Mucosa of stomach (tissue), 1 donor: Measurements from ENCODE around the gene KRTAP2-4.
"Not testable (repeated sequence)": the region's sequence is repeated elsewhere in the genome, so short reads cannot be mapped to it uniquely, and the experiment has no call there.

Experiments used
- H3K27me3 ChIP-seq: one replicate; pipeline ENCODE4 v1.7.0; 2013; ENCODE audit warnings: mild to moderate bottlenecking, low read length; ENCODE audit not compliant: control insufficient read depth, insufficient read depth
- H3K36me3 ChIP-seq: one replicate; pipeline ENCODE4 v1.7.0; 2013; ENCODE audit warnings: low read length; ENCODE audit not compliant: control insufficient read depth, insufficient read depth
- H3K4me1 ChIP-seq: one replicate; pipeline ENCODE4 v1.7.0; 2013; ENCODE audit warnings: mild to moderate bottlenecking, low read length; ENCODE audit not compliant: control insufficient read depth, insufficient read depth
- H3K4me3 ChIP-seq: one replicate; pipeline ENCODE4 v1.7.0; 2013; ENCODE audit warnings: low read length
- H3K9ac ChIP-seq: one replicate; pipeline ENCODE4 v1.7.0; 2013; ENCODE audit warnings: mild to moderate bottlenecking, low read length, moderate library complexity
- H3K9me3 ChIP-seq: one replicate; pipeline ENCODE4 v1.7.0; 2013; ENCODE audit warnings: mild to moderate bottlenecking, low read length, moderate library complexity; ENCODE audit not compliant: control insufficient read depth
- donor health status: Pancreatic carcinoma.

KRTAP2-4 gene

DNA sequence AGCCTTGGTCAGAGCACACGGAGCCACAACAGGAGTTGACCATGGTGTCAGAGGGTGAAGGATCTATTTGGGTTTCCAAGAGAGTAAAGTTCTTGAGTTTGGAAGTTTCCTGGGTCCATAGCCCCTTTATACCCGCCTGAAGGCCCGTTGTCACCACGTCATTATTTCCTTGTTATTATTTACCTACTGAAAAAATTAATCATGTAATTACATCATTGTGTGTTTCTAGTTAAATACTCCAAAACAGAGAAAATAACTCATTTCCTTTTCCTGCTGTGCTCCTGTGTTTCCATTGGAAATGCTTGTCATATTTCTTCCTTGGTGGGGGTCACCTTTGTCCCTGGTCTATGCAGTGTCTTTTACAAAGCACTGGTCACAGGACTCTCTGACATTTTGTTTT lies 32.4 kb upstream of the KRTAP2-4 start, which contains the start of gene KRTAP4-8:
KRTAP4-8 (minus strand) TSS at position 101 of the 400 bp plus-strand sequence; CDS start at position 43, 58 bp downstream.
- Histone ChIP-seq H3K9ac (no peak within 1 kb of the TSS), H3K4me1 (no peaks in the 10 kb centered on the region), H3K36me3 (no peaks in the 10 kb centered on the region), H3K27me3 (no peaks in the 10 kb centered on the region), H3K4me3 (no peak within 1 kb of the TSS), H3K9me3 (no peaks in the 10 kb centered on the region)

DNA sequence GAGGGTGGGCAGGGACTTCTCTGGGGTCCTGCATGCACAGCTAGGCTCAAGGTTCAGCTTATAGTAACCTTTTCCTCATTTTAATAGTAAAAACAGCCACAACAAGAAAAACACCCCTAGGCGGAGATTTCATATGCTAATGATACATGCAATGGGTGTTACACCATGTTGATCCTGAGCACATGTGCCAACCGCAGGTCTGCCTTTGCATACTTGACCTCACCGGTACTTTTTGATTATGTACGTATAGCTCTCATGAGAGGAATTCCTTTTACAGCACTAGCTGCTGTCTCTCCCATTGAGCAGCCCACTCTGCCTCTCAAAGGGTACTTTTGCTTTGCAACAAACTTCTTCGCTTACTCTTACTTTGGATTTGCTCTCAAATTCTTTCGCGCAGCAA lies 30.4 kb upstream of the KRTAP2-4 start:
- H3K9ac ChIP-seq = no peak overlapping the region
- no peaks in the 10 kb centered on the region for H3K9me3 ChIP-seq
- H3K27me3 ChIP-seq = no peaks in the 10 kb centered on the region
- no peaks in the 10 kb centered on the region for H3K4me1 ChIP-seq
- no peaks in the 10 kb centered on the region for H3K36me3 ChIP-seq
- H3K4me3 ChIP-seq = no peak overlapping the region

DNA sequence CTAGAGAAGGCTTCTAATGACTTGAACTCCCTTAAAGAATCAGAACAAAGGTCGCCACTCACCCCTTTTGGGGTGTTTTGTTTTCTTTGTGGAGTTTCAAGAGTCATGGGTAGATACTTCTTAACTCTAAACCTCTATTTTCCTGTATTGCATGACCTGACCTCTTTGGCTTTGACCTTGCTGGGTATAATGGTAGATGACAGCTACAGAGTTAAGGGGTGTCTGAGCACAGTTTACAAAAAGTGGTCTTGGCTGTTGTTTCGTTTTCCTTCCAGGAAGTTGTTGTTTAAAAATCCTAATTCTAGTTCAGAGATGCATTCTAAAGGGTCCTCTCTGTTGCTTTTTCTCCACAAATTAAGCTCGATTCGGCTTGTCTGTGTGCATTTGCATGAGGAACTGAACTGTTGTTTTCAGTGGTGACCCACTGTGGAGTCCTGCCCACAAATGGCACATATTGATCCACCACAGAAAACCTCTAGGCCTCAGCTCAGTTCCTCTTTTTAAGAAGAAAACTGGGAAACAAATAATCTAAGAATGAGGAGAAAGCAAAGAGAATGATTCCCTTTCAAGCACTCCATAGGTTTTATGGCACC lies 23.2 kb upstream of the KRTAP2-4 start:
- not testable (repeated sequence) for H3K27me3 ChIP-seq, H3K4me1 ChIP-seq, H3K9me3 ChIP-seq, H3K4me3 ChIP-seq, H3K9ac ChIP-seq, H3K36me3 ChIP-seq

DNA sequence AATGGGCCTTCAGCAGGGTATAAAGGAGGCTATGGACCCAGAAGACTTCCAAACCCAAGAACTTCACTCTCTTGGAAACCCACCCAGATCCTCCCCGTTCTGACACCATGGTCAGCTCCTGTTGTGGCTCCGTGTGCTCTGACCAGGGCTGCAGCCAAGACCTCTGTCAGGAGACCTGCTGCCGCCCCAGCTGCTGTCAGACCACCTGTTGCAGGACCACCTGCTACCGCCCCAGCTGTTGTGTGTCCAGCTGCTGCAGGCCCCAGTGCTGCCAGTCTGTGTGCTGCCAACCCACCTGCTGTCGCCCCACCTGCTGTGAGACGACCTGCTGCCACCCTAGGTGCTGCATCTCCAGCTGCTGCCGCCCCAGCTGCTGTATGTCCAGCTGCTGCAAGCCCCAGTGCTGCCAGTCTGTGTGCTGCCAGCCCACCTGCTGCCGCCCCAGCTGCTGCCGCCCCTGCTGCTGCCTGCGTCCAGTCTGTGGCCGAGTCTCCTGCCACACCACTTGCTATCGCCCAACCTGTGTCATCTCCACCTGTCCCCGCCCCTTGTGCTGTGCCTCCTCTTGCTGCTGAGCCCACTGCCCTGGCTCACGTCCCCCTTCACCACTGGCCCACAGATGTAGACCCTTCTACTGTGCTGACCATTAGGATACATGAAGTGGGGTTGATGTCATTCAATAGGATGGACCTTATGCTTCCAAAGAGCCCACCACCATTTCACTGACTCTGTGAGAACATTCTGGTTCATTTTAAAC lies 18.6 kb upstream of the KRTAP2-4 start, which contains the start of gene KRTAP4-7:
KRTAP4-7 (plus strand) TSS at position 51 of the 757 bp plus-strand sequence; CDS start at position 108, 57 bp downstream.
- not testable (repeated sequence) for H3K4me3 ChIP-seq, H3K9me3 ChIP-seq

DNA sequence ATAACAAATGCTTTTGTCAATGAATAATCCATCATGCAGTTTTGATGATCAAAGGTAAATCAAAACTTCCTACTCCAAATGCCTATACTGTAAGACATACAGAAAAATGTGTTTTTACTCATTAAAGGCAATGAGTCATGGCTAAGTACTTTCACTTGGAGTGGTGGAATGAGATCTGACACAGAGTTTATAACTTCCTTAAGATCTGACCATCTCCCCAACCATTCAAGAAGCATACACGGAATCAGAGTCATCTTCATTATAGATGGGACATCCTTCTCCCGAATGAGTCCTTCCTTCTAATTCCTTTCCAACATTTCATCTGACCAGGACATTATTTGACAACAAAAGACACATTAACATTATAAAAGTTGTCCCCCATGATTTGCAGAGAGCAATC lies 17.7 kb upstream of the KRTAP2-4 start:
- H3K9ac ChIP-seq, H3K4me1 ChIP-seq, H3K27me3 ChIP-seq, H3K36me3 ChIP-seq, H3K4me3 ChIP-seq, H3K9me3 ChIP-seq: not testable (repeated sequence)

More for the DNA sequence above, 18.6 kb upstream of the KRTAP2-4 start, which contains the start of gene KRTAP4-7:
- H3K36me3 ChIP-seq, H3K27me3 ChIP-seq, H3K9ac ChIP-seq, H3K4me1 ChIP-seq: not testable (repeated sequence)

DNA sequence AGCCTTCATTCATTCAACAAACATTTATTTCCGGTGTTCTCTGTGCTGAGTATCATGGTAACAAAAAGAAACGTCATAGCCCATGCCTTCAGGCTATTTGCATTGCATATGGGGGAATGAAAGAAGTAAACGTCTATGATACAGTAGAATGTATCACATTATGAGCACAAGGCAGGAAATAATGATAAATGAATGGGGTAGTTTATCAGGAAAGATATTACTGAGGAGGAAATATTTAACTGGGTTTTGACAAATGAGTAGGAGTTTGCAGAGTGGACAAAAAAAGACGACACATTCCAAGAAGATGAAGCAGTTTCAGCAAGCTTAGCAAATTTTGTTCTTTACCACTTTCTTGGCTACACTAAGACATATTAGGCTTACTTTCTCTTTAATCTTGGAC lies 16.9 kb upstream of the KRTAP2-4 start:
- Histone ChIP-seq H3K4me3 (no peak overlapping the region), H3K27me3 (no peaks in the 10 kb centered on the region), H3K9ac (no peak overlapping the region), H3K9me3 (no peaks in the 10 kb centered on the region), H3K4me1 (no peaks in the 10 kb centered on the region), H3K36me3 (no peaks in the 10 kb centered on the region)

DNA sequence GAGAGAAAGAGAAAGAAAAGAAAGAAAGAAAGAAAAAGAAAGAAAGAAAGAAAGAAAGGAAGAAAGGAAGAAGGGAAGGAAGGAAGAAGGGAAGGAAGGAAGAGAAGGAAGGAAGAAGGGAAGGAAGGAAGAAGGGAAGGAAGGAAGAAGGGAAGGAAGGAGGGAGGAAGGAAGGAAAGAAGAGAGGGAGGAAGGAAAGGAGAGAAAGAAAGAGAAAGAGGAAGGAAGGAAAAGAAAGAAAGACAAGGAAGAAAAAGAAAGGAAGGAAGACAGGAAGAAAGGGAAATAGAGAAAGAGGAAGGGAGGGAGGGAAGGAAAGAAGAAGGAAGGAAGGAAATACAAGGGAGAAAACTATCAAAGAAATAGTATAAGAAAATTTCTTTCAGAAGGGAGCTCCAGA lies 11.1 kb upstream of the KRTAP2-4 start:
- Histone ChIP-seq H3K4me1 (no peaks in the 10 kb centered on the region), H3K36me3 (no peaks in the 10 kb centered on the region), H3K9me3 (no peaks in the 10 kb centered on the region), H3K27me3 (peaks cover 8% of the 10 kb centered on the region), H3K9ac (no peak overlapping the region), H3K4me3 (no peak overlapping the region)

DNA sequence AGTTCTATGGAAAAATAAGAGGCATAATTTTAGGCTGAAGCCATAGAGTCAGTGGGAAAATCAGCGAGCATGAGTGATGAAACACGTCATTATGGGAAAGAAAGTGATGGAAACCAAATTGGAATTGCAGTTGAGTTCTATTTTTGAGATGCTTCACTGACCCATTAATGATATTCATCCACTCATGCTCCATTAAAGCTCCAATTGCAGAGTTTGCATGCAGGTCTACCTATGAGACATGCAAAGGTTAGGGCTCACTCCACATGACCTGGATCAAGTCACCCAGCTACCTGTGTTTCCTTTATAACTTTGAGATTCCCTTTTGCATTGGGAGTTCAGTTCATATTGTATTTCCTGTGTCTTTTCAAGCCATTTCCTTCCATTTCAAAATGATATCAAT lies 8.0 kb upstream of the KRTAP2-4 start:
- H3K4me1 ChIP-seq = no peaks in the 10 kb centered on the region
- H3K4me3 ChIP-seq = no peak overlapping the region
- H3K9me3 ChIP-seq = no peaks in the 10 kb centered on the region
- no peak overlapping the region for H3K9ac ChIP-seq
- peaks cover 8% of the 10 kb centered on the region for H3K27me3 ChIP-seq
- no peaks in the 10 kb centered on the region for H3K36me3 ChIP-seq

DNA sequence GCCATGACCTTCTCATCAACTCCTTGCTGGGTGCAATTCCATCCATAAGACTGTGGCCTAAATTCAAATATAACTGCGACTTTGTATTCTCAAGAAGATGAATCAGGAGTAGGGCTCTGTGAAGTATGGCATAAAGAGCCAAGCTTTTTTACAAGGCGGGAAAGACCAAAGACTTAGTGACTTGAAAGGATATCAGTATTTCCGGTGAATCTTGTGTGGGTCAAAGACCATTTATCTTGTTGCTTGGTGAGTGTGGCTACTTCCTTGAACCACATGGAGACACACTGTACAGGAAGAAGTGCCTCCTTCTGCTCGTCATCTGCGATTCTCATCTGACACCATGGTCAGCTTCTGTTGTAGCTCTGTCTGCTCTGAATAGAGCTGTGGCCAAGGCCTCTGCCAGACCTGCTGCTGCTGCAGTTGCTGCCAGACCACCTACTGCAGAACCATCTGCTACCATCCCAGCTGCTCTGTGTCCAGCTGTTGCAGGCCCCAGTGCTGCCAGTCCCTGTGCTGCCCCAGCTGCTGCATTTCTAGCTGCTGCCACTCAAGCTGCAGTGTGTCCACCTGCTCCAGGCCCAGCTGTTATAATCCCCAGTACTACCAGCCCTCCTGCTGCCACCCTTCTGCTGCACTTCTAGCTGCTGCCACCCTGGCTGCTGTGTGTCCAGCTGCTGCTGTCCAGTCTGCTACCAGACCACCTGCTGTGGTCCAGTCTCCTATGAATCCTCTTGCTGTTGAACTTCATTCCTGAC lies 6.1 kb upstream of the KRTAP2-4 start:
- H3K27me3 ChIP-seq = peaks cover 8% of the 10 kb centered on the region
- H3K9ac ChIP-seq = no peak overlapping the region
- H3K9me3 ChIP-seq = no peaks in the 10 kb centered on the region
- H3K4me1 ChIP-seq = no peaks in the 10 kb centered on the region
- no peak overlapping the region for H3K4me3 ChIP-seq
- no peaks in the 10 kb centered on the region for H3K36me3 ChIP-seq

DNA sequence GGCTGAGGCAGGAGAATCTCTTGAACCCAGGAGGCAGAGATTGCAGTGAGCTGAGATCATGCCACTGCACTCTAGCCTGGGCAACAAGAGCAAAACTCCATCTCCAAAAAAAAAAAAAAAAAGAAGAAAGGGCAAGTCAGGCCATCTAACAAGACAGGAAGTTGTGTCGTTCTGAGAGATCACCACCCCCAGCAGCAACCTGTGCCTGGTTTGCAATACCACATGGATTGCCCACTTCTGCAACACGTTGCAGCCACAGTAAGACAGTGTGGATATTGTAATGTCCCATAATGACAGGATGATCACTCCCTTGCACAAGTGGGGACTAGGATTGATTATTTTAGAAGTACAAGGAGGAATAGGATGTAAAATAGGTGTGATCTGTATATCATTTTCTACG lies 3.4 kb upstream of the KRTAP2-4 start:
- Histone ChIP-seq H3K9me3 (no peaks in the 10 kb centered on the region), H3K4me3 (no peak overlapping the region), H3K9ac (no peak overlapping the region), H3K27me3 (no peaks in the 10 kb centered on the region), H3K4me1 (no peaks in the 10 kb centered on the region), H3K36me3 (no peaks in the 10 kb centered on the region)

DNA sequence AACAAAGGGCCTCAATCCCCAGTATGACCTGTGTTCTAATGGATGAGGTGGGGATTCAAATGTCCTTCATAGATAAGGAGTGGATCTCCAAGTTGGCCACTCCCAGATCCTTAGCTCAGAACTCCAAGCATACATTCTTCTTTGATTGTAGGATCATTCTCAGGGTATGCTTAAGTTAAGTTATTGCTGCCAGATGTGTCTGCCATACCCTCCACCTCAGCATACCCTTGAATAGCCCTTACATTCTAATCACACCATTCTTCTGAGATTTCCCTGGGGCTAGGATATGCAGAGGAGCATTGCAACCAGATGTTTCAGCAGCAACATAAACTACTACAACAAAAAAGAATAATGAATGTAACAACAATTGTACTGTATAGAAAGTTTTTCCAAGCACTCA lies 1.6 kb upstream of the KRTAP2-4 start:
- Histone ChIP-seq H3K9me3 (no peaks in the 10 kb centered on the region), H3K9ac (no peak overlapping the region), H3K36me3 (no peaks in the 10 kb centered on the region), H3K4me3 (no peak overlapping the region), H3K4me1 (no peaks in the 10 kb centered on the region), H3K27me3 (no peaks in the 10 kb centered on the region)

DNA sequence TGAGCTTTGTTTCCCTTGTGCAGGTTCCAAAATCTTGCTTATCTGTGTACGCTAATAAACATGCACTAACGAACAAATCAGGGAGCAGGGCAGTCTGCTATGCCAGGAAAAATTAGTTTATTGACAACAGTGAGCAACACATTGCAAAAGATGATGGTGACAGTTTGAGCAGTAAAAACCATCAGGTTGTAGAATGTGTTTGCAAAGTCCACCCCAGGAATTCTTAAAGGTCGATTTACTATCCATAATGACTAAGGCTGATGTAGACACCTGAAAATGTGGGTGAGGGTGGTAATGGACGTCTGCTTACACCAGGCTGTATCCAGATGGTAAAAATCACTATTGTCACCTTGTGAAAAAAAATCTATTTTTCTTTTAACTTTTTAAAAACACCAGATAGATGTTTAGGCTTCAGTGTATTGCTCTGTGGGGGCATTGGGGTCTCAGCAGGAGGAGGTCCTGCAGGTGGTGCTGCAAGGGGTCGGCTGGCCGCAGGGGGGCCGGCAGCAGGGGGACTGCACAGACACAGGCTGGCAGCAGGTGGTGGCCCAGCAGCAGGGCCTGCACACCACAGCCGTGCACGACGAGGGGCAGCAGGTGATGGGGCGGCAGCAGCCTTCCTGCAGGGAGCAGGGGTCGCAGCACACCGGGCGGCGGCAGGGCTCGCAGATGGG lies 526 bp downstream of the KRTAP2-4 start:
- not testable (repeated sequence) for H3K36me3 ChIP-seq, H3K27me3 ChIP-seq, H3K4me3 ChIP-seq, H3K9ac ChIP-seq, H3K4me1 ChIP-seq, H3K9me3 ChIP-seq
